RWPE1 (cell line): Measurements from ENCODE around the gene KCNK13.
"Not testable (repeated sequence)": the region's sequence is repeated elsewhere in the genome, so short reads cannot be mapped to it uniquely, and the experiment has no call there.

Experiments
- CTCF ChIA-PET: fragments of 350-600 bp; sonication (Branson Sonifier 250); formaldehyde crosslinking; extraction: SDS; loops from one replicate; lab custom pipeline; 2021; lab: Yijun Ruan, JAX
- POLR2A ChIA-PET: fragments of 400-600 bp; formaldehyde crosslinking; extraction: SDS; loops from one replicate; lab custom pipeline; 2020; ENCODE audit warnings: antibody characterized with exemption; ENCODE audit not compliant: low non-redundant PET; lab: Yijun Ruan, JAX
- DNase-seq: peaks from one replicate; pipeline ENCODE4 v3.0.0; 2012; ENCODE audit warnings: low spot score
- H3K27ac ChIP-seq: fragments of 450-650 bp; 2 replicates; pipeline ENCODE4 v1.5.1; 2017
- CTCF ChIP-seq: fragments of 450-650 bp; conservative IDR thresholded peaks from 2 replicates; pipeline ENCODE4 v1.5.1; 2017; ENCODE audit warnings: low read depth, mild to moderate bottlenecking

The KCNK13 gene

GRCh38 chr14:90061685-90062126 is at the start of gene KCNK13:
KCNK13 (plus strand) TSS chr14:90061994; CDS start chr14:90062206, 212 bp downstream.
- H3K27ac ChIP-seq, result no peak within 1 kb of the TSS
- ChIA-PET POLR2A (no interaction called here), CTCF (interaction anchor here (0.6 to 1.1 kb wide), 3 partner anchors 12 to 152 kb away, joined by 3 read pairs; no protein-coding TSS in a partner anchor)
- no peak for TF ChIP-seq CTCF
- DNase-seq, result peak; percentile 8

- DNase-seq, result no peak
- H3K27ac ChIP-seq, result no peak overlapping the region
- TF ChIP-seq CTCF, result no peak
- CTCF ChIA-PET, result interaction anchor here (0.7 kb wide), 1 partner anchor 44 kb away, joined by 3 read pairs; no protein-coding TSS in a partner anchor
- POLR2A ChIA-PET, result no interaction called here
These were observed 44.4 kb upstream of the KCNK13 start for GRCh38 chr14:90017371-90017770.

- ChIA-PET CTCF (no interaction called here), POLR2A (no interaction called here)
- DNase-seq, result no peak
- no peak overlapping the region for H3K27ac ChIP-seq
- no peak for TF ChIP-seq CTCF
These were observed 41.8 kb upstream of the KCNK13 start for GRCh38 chr14:90019824-90020523.

GRCh38 chr14:90023176-90023896 is 38.5 kb upstream of the KCNK13 start:
- POLR2A ChIA-PET, result no interaction called here

GRCh38 chr14:90024910-90025309 is 36.9 kb upstream of the KCNK13 start:
- no peak for TF ChIP-seq CTCF
- no peak overlapping the region for H3K27ac ChIP-seq
- no peak for DNase-seq
- ChIA-PET CTCF (no interaction called here), POLR2A (no interaction called here)

More at GRCh38 chr14:90023176-90023896, 38.5 kb upstream of the KCNK13 start:
- H3K27ac ChIP-seq, result no peak overlapping the region
- TF ChIP-seq CTCF, result no peak
- CTCF ChIA-PET, result no interaction called here
- DNase-seq, result no peak

- POLR2A ChIA-PET, CTCF ChIA-PET, DNase-seq, H3K27ac ChIP-seq: not testable (repeated sequence)
These were observed 35.2 kb upstream of the KCNK13 start for GRCh38 chr14:90026608-90027007.

GRCh38 chr14:90027842-90028241 is 34.0 kb upstream of the KCNK13 start:
- H3K27ac ChIP-seq, result no peak overlapping the region
- TF ChIP-seq CTCF, result no peak
- CTCF ChIA-PET, result no interaction called here
- POLR2A ChIA-PET, result no interaction called here
- no peak for DNase-seq
